Ecto neural progenitor cell (in vitro differentiated cells): ENCODE data around the gene FMNL3.
"Not testable (repeated sequence)": the region's sequence is repeated elsewhere in the genome, so short reads cannot be mapped to it uniquely, and the experiment has no call there.

Experiments
- DNase-seq: peaks from one replicate; pipeline ENCODE4 v3.0.0-alpha.2; 2018; ENCODE audit warnings: low spot score

Gene FMNL3

GRCh38 chr12:49717800-49718199 is 10.6 kb upstream of the FMNL3 start:
- not testable (repeated sequence) for DNase-seq

DNA sequence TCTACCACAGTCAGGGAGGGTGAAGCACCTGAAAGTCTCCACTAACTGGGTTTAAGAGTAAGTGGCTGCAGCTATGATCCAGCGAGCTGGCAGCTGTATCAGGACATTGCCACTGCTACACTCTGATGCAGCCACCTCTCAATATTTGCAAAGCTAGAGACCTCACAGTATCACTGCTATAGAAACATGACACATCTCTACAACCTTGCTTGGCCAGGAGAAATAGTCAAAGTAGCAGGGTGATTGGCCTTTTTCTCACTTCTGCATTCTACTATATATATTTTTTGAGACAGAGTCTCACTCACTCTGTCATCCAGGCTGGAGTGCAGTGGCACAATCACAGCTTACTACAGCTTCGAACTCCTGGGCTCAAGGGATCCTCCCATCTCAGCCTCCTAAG is 9.3 kb upstream of the FMNL3 start:
- DNase-seq = no peak

- not testable (repeated sequence) for DNase-seq
These were observed 6.7 kb upstream of the FMNL3 start for GRCh38 chr12:49713952-49714351.

DNA sequence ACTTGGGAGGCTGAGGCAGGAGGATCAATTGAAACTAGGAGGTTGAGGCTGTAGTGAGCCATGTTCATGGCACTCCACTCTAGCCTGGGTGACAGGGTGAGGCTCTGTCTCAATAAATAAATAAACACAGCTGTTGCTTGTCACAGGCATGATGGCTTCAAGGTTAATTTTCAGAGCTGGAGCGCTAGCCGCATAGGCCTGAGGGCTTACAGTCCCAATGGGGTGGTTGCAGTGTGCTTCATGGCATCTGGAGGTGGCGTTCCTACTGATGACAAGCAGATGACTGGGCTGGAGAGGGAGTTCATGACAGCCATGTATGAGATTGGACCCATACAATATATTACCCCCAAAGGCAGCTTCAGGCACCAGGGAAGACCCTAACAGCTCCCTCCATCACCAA is 1.6 kb upstream of the FMNL3 start:
- no peak for DNase-seq

GRCh38 chr12:49707812-49708147 is 575 bp upstream of the FMNL3 start:
- no peak for DNase-seq

DNA sequence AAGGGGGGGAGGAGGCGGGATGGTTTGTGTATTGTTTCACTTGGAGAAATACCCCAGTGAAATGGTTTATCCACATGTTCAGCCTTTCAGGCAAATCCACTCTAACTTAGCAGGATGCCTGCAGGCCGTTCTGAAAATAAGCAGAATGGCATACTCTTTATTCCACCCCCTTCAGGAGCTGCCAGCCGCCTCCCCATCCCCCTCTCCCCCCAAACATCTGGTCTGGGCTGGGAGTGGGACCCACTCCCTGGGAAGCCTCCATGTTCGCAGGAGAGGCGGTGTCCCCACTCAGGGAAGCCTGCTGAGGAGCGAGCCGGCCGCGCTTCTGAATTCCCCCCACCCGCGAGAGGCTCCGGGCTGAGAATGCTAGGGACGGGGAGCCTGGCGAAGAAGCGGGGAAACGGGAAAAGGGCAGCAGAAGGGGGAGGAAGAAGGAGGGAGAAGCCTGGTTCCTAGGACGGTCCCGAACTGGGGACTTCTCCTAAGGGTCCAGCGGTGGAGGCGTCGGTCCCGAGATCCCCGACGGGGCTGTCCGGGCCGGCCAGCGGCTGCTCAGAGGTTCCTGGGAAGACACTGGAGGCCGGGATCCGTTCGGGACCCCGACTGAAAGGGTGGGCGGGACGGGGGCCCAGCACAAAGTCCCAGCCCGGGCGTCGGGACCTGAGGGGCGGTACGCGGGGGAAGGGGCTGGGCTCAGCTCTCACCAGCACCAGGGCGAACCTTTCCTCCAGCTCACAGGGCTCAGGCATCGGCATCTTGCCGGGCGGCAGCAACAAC is 666 bp downstream of the FMNL3 start:
- peak; percentile 84 for DNase-seq

- peak; percentile 60 for DNase-seq
These were observed 1.6 kb downstream of the FMNL3 start for GRCh38 chr12:49705479-49706134.

DNA sequence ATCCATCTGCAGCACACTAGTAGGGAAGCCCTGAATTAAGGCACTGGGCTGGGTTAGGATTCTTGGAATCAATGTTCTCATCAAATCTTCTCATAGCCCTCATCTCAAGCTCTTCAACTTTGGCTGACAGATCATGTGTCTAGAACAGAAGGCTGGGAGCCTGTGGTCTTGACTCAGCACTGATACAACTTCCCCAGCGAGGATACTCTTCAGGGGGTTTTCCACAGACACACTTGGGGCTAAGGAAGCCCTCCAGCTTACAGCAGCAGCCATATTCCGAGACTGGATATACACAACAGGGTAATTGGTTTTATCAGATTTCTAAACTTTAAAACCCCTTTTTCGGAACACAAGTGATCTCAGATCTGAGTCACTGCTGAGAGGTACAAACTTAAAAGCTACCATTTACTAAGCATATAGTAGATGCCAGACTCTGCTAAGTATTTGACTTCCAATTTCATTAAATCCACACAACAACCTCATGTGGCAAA is 3.5 kb downstream of the FMNL3 start:
- no peak for DNase-seq

GRCh38 chr12:49702676-49703215 is 4.5 kb downstream of the FMNL3 start:
- no peak for DNase-seq

- DNase-seq = no peak
These were observed 5.2 kb downstream of the FMNL3 start for GRCh38 chr12:49702009-49702408.

DNA sequence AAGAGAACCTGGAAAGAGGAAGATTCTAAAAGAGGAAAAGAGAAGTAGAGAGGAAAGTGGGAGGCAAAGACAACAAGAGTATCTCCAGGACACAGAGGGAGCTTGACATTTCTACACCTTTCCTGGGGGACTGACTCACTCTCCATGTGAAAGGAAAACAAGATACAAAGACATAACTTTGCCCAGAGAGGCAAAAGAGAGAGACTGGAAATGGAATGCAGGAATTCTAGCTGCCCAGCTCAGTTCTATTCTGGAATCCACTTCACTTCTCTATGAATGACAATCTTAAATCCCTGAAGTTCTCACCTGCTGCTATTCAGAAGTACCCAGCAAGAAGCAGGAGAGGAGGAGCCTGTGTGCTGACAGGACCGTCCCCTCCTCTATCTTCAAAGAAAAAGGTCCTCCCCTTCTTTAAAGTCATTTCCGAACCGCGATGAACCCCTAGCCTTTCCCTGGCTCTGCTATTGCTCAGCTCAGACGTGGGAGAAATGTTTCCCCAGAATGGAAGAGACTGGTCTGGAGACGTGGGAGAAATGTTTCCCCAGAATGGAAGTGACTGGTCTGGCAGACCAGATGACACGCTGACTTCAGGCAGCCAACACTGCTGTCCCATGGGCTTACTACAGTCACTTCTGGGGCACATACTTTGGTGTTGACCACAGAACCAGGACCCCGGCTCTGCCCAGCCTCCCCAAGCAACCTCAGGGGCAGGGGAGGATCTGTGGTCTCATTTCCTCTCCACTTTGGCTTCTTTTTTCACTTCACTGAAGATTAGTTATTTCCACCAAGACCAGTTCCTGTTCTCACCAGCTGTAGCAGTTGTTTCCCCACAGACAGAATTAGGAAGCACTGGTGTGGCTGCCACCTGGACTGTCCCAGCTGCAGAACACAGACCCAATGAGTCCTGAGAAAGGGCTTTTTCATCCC is 8.3 kb downstream of the FMNL3 start:
- DNase-seq = no peak

- DNase-seq = no peak
These were observed 9.4 kb downstream of the FMNL3 start for GRCh38 chr12:49697808-49698207.

DNA sequence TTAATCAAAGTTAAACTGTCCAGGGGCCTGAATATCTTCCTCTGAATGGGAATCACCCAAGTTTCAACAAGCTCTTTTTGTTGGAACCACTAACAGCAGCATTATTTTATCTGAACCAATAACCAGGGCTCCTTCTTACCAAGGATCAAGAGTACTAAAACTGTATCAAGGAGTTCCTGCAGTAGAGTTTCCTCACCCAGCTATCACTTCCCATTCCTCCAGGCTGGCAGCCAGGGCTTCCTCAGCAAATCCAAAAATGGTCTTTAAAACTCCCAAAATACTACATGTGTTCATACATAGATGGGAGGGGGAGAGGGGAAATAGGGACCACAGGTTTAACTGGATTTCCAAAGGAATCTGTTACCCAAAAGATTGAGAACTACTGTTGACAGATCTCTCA is 10.5 kb downstream of the FMNL3 start:
- DNase-seq = no peak

DNA sequence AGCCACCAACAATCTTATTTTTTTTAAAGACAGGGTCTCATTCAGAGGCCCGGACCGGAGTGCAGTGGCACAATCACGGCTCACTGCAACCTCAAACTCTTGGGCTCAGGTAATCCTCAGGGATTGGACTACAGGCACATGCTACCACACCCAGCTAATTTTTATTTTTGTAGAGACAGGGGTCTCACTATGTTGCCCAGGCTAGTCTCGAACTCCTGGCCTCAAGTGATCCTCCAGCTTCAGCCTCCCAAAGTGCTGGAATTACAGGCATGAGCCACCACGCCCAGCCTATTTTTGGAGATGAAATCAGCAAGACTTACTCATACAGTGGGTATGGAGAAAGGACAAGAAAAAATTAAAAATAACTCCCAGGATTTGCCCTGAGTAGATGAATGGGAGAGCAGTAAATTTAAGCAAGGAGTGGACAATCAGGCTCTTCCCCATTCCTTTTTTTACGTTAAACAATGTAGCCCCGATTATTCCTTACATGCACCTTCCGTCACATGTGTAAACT is 13.2 kb downstream of the FMNL3 start:
- no peak for DNase-seq

GRCh38 chr12:49692851-49693250 is 14.4 kb downstream of the FMNL3 start:
- DNase-seq = no peak

DNA sequence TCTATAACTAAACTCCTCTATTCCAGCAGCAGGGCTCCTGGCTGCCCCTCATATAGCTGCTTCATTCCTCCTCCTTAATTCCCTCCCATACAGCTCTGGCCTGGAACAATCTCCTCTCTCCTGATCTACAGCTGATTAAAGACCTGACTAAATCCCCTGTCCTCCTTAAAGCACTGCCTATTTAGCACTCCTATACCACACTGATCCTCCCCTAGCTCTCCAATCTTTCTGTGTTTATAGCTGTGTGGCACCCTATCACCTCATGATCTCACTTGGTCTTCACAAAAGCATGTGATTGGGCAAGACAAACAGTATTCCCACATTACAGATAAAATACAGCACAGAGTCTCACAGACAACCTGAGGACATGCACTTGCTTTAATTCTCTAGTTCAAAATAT is 17.4 kb downstream of the FMNL3 start:
- DNase-seq = no peak

DNA sequence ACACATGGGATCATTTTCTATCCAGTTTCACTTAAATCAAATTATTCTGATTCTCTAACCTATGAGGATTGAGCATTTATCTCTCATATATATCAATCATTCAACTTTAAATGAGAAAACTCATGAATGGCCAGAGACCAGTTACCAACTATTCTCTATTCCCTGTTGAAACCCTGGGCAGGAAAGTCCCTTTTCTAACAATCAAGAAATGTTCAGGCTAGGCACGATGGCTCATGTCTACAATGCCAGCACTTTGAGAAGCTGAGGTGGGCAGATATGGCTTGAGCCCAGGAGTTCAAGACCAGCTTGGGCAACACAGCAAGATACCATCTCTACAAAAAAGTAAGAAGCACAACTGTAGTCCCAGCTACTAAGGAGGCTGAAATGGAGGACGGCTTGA is 18.0 kb downstream of the FMNL3 start:
- no peak for DNase-seq

DNA sequence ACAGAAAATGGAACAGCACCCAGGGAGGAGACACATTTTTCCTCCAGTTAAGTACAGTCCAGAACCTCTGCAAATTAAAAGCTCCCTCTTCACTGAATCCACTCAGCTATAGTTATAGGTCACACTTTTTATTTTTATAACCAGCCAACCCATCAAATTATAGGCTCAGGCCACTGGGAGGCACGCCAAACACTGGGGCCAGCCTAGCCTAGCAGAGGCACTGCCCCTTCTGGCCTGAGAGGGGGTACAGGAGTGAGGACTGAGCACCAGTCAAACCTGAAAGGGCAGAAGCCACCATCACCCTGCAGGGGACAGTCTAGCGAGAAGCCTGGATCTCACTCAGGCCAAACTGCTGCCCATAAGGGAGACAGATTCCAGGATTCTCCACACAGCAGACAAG is 19.3 kb downstream of the FMNL3 start:
- DNase-seq = no peak

GRCh38 chr12:49684310-49684854 is 22.8 kb downstream of the FMNL3 start:
- DNase-seq = no peak

DNA sequence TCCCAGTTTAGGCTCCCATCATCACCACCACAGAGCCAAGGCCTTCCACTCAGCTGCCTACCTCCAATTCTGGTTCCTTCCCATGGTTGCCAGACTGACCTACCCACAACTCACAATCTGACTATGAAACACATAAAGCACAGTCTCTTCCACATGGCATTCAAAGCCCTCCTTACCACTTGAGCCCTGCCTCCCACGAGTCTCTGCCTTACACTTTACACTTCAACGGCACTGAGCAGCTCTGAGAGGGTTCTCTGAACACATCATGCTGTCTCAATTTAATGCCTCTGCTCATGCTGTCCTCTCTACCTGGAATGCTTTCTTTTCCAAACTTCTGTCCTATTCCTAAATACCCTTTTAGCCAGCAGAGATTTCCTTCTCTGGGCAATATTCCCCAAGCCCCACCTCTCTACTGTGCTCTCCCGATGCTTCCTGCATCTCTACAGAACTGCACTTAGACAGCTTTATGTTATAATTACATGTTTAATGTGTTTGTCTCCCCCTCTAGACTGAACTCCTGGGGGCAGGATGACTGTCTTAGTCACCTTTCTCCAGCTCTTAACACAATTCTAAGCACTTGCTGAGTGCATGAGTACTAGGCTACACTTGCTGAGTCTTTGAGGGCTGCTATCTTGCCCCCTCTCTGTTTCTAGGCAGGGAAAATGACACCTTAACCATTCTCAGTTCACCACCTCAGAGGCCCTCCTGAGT is 23.5 kb downstream of the FMNL3 start:
- no peak for DNase-seq

- DNase-seq = no peak
These were observed 27.1 kb downstream of the FMNL3 start for GRCh38 chr12:49680075-49680474.
